Esophagus muscularis mucosa (tissue), 3 donors: ENCODE data around the gene ARF4.

Experiments
- CTCF ChIP-seq, 3 experiments: fragments of 200-600 bp in 2 of 3; fragments of 450-650 bp in 1 of 3; sonication (generic) in 2 of 3; IDR thresholded peaks; one replicate each; pipeline ENCODE4 v1.5.1; 2017 to 2019; ENCODE audit warnings: antibody characterized with exemption in 3 of 3, mild to moderate bottlenecking in 2 of 3, moderate library complexity in 1 of 3
- POLR2AphosphoS5 ChIP-seq, 2 donors: sonication (generic); formaldehyde crosslinking; IDR thresholded peaks; one replicate each; pipeline ENCODE4 v1.6.1; 2017; ENCODE audit warnings: antibody characterized with exemption in 2 of 2

GRCh38 chr3:57616233-57616632 lies 19.1 kb upstream of the ARF4 start:
- no peak for TF ChIP-seq POLR2AphosphoS5 (IDR thresholded peaks at IDR 0.05)
- no peak for TF ChIP-seq CTCF (IDR thresholded peaks at IDR 0.05)
